T-helper 9 cell (primary cell): ENCODE data around the gene RPS6KC1.

Source experiments
- DNase-seq: peaks from one replicate; pipeline ENCODE4 v3.0.0-alpha.2; 2020

RPS6KC1 gene

GRCh38 chr1:213247038-213247437 is 196.0 kb downstream of the RPS6KC1 start:
- no peak for DNase-seq

GRCh38 chr1:213249395-213249794 is 198.4 kb downstream of the RPS6KC1 start:
- DNase-seq, result no peak

- no peak for DNase-seq
Observed at GRCh38 chr1:213250041-213250440, 199.0 kb downstream of the RPS6KC1 start.

DNA sequence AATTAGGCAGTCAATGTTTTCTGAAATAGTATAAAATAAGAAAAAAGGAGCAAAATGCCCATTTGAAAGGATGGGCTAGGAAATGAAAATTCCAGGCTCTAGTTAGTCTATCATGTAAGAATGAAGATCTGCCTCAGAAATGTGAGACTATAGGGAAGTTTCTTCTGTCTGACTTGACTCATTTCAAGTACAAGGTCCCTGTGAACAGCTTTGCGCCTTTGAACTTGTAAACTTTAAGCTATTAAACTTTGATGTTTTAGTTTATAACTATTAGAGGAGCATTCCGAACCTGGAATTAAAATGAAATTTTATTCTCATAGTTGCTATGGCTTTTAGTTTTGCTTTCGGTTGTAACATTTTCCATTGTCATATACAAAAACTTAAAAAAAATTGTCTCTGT is 199.4 kb downstream of the RPS6KC1 start:
- DNase-seq, result no peak

- DNase-seq, result no peak
Observed at GRCh38 chr1:213251972-213252371, 200.9 kb downstream of the RPS6KC1 start.

DNA sequence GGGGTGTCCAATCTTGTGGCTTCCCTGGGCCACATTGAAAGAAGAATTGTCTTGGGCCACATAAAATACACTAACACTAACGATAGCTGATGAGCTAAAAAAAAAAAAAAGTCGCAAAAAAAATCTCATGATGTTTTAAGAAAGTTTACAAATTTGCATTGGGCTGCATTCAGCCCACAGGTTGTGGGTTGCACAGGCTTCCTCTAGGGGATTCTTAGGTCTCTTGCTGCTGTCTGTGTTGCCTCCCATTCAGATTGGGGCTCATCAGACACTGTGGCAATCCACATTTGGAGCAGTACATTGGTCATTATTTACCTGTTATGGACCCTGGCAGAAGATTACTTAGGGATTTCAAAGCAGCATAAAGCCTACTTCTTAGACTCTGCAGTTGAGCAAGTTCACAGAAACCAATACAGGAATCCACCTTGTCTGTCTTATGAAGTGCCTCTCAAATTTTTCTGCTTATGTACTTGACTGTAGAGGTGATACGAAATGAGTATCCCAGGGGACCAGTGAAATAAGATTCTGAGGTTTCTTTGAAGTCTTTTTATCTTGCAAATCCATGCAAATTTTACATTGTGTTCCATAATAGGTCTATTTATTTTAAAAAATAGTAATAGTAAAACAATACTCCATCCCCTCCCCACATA is 205.5 kb downstream of the RPS6KC1 start:
- DNase-seq, result no peak

- DNase-seq, result no peak
Observed at GRCh38 chr1:213260311-213261075, 209.5 kb downstream of the RPS6KC1 start.

GRCh38 chr1:213264531-213264930 is 213.5 kb downstream of the RPS6KC1 start:
- no peak for DNase-seq

- no peak for DNase-seq
Observed at GRCh38 chr1:213266983-213267772, 216.1 kb downstream of the RPS6KC1 start.

GRCh38 chr1:213268221-213268620 is 217.2 kb downstream of the RPS6KC1 start:
- no peak for DNase-seq

- no peak for DNase-seq
Observed at GRCh38 chr1:213269829-213270228, 218.8 kb downstream of the RPS6KC1 start.

DNA sequence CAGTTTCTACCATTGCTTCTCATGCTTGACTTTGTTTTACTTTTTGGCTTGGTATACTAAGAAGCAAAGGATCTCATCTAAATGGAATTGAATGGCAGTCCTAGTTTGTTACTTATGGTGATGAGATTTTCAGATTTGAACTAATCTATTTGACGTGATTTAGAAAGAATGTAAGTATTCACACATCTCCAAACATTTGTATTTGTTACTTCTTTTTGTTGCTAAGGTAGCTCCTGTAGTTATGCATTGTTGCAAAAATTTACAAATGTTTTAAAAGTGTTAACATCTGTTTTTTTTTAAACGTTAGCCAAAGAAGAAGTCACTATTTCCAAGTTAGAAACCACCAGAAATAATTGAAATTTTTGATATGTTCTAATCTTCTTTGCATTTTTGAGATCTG is 222.5 kb downstream of the RPS6KC1 start:
- DNase-seq, result no peak

GRCh38 chr1:213274140-213274539 is 223.1 kb downstream of the RPS6KC1 start:
- no peak for DNase-seq

- DNase-seq, result no peak
Observed at GRCh38 chr1:213275293-213275692, 224.3 kb downstream of the RPS6KC1 start.

DNA sequence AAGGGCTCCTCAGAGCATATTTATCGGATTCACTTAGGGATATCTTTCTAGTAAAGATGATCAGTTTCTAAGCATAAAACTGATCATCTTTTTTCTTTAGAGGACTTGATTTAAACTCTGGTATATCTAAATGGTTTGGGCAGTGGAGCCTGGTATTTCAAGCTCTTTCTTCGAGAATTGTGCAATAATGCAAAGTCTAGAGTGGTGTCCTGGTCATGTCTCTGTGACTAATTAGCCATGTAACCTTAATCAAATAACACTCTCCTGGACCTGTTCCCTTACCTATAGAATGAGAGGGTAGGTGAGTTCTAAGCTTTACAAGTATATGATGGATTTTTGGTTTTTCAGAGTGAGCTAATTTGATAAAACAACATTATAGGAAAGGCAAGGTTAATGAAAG is 225.2 kb downstream of the RPS6KC1 start:
- DNase-seq, result no peak

GRCh38 chr1:213277036-213277435 is 226.0 kb downstream of the RPS6KC1 start:
- DNase-seq, result no peak

DNA sequence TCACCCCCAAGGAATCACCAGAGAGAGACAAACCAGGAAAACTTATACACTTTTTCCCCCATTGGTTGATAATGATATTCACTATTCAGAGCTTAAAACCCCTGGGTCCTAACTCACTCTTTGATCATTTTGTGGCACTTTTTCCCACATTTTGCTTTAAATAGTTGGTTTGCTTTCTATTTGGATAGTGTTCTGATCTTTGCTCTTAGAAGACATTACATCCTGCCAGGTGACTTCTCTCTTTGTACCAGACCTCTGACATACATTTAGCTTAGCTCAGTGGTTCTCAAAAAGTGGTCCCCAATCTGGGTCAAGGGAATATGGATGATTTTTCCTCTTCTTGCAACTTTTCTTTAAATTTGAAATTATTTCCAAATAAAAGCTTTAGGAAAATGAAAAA is 228.4 kb downstream of the RPS6KC1 start:
- no peak for DNase-seq

GRCh38 chr1:213281640-213282301 is 230.7 kb downstream of the RPS6KC1 start:
- DNase-seq, result no peak

DNA sequence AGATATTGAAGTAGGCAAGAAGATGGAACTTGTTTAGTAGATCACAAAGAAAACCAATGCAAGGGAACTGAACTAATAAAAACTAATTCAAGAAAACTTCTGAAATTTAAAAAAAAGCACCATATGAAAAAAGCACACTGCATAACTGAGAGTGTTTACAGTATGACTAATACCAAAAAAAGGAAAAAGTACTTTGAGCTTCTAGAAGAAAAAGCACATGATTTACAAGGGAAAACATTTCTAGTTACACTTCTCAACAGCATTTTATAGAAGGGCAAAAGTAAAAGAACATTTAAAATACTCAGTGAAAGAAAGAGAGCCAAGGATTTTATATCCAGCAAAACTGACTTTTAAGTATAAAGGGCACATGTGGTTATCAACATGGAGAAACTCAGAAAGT is 233.6 kb downstream of the RPS6KC1 start:
- DNase-seq, result no peak

- DNase-seq, result no peak
Observed at GRCh38 chr1:213286235-213286634, 235.2 kb downstream of the RPS6KC1 start.

DNA sequence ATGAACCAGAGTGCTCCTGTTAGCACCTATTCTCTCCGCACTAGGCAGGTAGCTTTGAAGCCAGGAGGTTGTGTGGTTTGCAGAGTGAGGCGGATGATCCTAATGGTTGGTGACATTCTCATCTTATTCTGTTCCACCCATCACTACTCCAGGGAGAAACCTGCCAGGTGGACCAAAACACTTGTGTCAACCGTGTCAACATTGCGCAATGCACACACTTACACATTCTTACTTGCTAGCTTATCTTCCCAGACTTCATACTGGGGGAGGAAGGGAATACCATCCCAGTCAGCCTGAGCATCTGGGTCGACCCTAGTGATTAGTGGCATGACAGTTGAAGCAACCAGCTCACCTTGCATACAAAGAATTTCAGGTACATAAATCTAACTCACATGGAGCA is 236.9 kb downstream of the RPS6KC1 start:
- no peak for DNase-seq

- no peak for DNase-seq
Observed at GRCh38 chr1:213291526-213291925, 240.5 kb downstream of the RPS6KC1 start.

DNA sequence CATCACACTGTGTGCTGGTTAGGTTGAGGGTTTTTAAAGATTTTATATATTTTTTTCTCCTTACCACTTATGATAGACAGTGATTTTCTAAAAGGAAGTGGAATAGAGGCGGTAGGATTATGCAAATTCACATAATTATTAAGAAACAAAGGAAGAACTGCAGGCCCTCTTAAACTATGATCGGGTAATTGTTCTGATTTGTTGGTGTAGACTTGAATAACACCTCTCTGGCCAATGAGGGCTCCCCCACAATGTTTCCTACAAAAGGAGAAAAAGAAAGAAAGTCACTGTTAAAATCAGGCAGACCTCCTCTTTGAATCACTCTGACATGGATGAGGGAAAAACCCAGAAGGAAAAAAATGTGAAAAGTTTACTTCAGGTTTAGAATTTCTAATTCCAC is 241.6 kb downstream of the RPS6KC1 start:
- no peak for DNase-seq
